CD4-positive, alpha-beta memory T cell (primary cell): ENCODE results near the gene CD86. TPM values are rescaled to one million over a fixed set of nuclear protein-coding genes. Genes with fewer than 3 reads are reported as not detected.

Experiments used
- CTCF ChIA-PET: fragments of 350-600 bp; sonication (Branson Sonifier 250); formaldehyde crosslinking; loops from one replicate; lab custom pipeline; 2021; ENCODE audit warnings: inconsistent platforms; ENCODE audit not compliant: partially characterized antibody; lab: Charles Lee
- POLR2A ChIA-PET: fragments of 350-600 bp; sonication (Branson Sonifier 250); formaldehyde crosslinking; loops from one replicate; lab custom pipeline; 2021; ENCODE audit not compliant: partially characterized antibody; lab: Charles Lee
- DNase-seq, 5 donors: peaks; one replicate each; pipeline versions ENCODE4 v3.0.0 to v3.0.0-alpha.2; 2020 to 2022; ENCODE audit warnings: mixed read lengths in 1 of 5
- H3K27ac ChIP-seq: one replicate; pipeline ENCODE4 v1.7.0; 2013; ENCODE audit warnings: low read depth, low read length
- H3K27me3 ChIP-seq: 2 replicates; pipeline ENCODE4 v1.7.0; 2013; ENCODE audit warnings: mild to moderate bottlenecking, low read length, moderate library complexity; ENCODE audit not compliant: insufficient read depth
- H3K36me3 ChIP-seq: 2 replicates; pipeline ENCODE4 v1.7.0; 2013; ENCODE audit warnings: mild to moderate bottlenecking, low read length, moderate library complexity; ENCODE audit not compliant: insufficient read depth
- H3K4me1 ChIP-seq: 2 replicates; pipeline ENCODE4 v1.7.0; 2013; ENCODE audit warnings: mild to moderate bottlenecking, low read length, moderate library complexity; ENCODE audit not compliant: insufficient read depth
- H3K4me3 ChIP-seq, 2 donors: one replicate each; pipeline ENCODE4 v1.7.0; 2013; ENCODE audit warnings: low read length in 2 of 2, mild to moderate bottlenecking in 1 of 2
- H3K9me3 ChIP-seq, 2 donors: one replicate each; pipeline ENCODE4 v1.7.0; 2013; ENCODE audit warnings: low read length in 2 of 2, control low read depth in 1 of 2; ENCODE audit not compliant: control insufficient read depth in 1 of 2
- H3K27ac Mint-ChIP-seq, 7 donors: one replicate each; pipeline ENCODE4 v1.8.0; 2020 to 2021; ENCODE audit warnings: mixed read lengths in 7 of 7, mild to moderate bottlenecking in 6 of 7, inconsistent platforms in 3 of 7, moderate library complexity in 3 of 7
- H3K27me3 Mint-ChIP-seq, 2 donors: one replicate each; pipeline ENCODE4 v1.8.0; 2020 to 2021; ENCODE audit warnings: mixed read lengths in 2 of 2
- H3K36me3 Mint-ChIP-seq, 2 donors: one replicate each; pipeline ENCODE4 v1.8.0; 2020 to 2021; ENCODE audit warnings: mixed read lengths in 2 of 2, inconsistent platforms in 1 of 2, mild to moderate bottlenecking in 1 of 2
- H3K4me1 Mint-ChIP-seq, 4 donors: one replicate each; pipeline ENCODE4 v1.8.0; 2020 to 2021; ENCODE audit warnings: mixed read lengths in 4 of 4, mild to moderate bottlenecking in 1 of 4
- H3K4me3 Mint-ChIP-seq, 8 donors: one replicate each; pipeline ENCODE4 v1.8.0; 2020 to 2021; ENCODE audit warnings: mixed read lengths in 8 of 8, mild to moderate bottlenecking in 7 of 8, moderate library complexity in 6 of 8, inconsistent platforms in 3 of 8
- H3K9me3 Mint-ChIP-seq, 8 donors: one replicate each; pipeline ENCODE4 v1.8.0; 2020 to 2021; ENCODE audit warnings: mixed read lengths in 8 of 8, mild to moderate bottlenecking in 5 of 8, inconsistent platforms in 3 of 8, moderate library complexity in 1 of 8
- intact Hi-C: fragments of 100-400 bp; cut with micrococcal nuclease; formaldehyde crosslinking; loops from one replicate; pipeline ENCODE4 v1.15.1; 2023
- polyA plus RNA-seq, 2 donors: library from polyadenylated mRNA; unstranded; fragments of 300-500 nt; fragmentation: Illumina TruSeq; gene quantifications; one replicate each; pipeline ENCODE4 v1.2.3, GENCODE V29; 2021
- total RNA-seq, 2 experiments: library from RNA; stranded (reverse); gene quantifications; one replicate each; pipeline ENCODE4 v1.2.3, GENCODE V29; 2021

The CD86 gene
- total and polyA plus RNA-seq, 4 experiments from 2014 or later: 0.31 to 1.8 (median 0.90) TPM

GRCh38 chr3:122107171-122107570 is 52.0 kb downstream of the CD86 start:
- no peak for DNase-seq
- Mint-ChIP-seq H3K27me3 (peaks cover 2 to 8% of the 10 kb centered on the region in 2 donors), H3K4me3 (no peak overlapping the region), H3K9me3 (no peaks in the 10 kb centered on the region), H3K4me1 (peaks cover 0 to 5% (median under 1%) of the 10 kb centered on the region in 4 donors), H3K36me3 (no peaks in the 10 kb centered on the region), H3K27ac (no peak overlapping the region)
- H3K4me3 ChIP-seq: no peak overlapping the region
- H3K4me1 ChIP-seq: no peaks in the 10 kb centered on the region
- ChIA-PET POLR2A (no interaction called here), CTCF (no interaction called here)
- H3K36me3 ChIP-seq: no peaks in the 10 kb centered on the region
- no peaks in the 10 kb centered on the region for H3K27me3 ChIP-seq
- no peak overlapping the region for H3K27ac ChIP-seq
- intact Hi-C loops: no loop called here
- H3K9me3 ChIP-seq: no peaks in the 10 kb centered on the region

- CTCF ChIA-PET: interaction anchor here (1.9 kb wide), 1 partner anchor 11 kb away, joined by 7 read pairs; no protein-coding TSS in a partner anchor
- Mint-ChIP-seq H3K36me3 (no peaks in the 10 kb centered on the region), H3K27me3 (peaks cover 4 to 11% of the 10 kb centered on the region in 2 donors), H3K4me3 (no peak overlapping the region), H3K4me1 (no peaks in the 10 kb centered on the region), H3K9me3 (peaks cover 0 to 2% (median 0%) of the 10 kb centered on the region in 8 donors), H3K27ac (no peak overlapping the region)
- H3K36me3 ChIP-seq: no peaks in the 10 kb centered on the region
- no peak overlapping the region for H3K27ac ChIP-seq
- DNase-seq: no peak
- H3K4me1 ChIP-seq: no peaks in the 10 kb centered on the region
- intact Hi-C loops: no loop called here
- H3K27me3 ChIP-seq: no peaks in the 10 kb centered on the region
- no peak overlapping the region for H3K4me3 ChIP-seq
- no peaks in the 10 kb centered on the region for H3K9me3 ChIP-seq
- POLR2A ChIA-PET: no interaction called here
These were observed 56.8 kb downstream of the CD86 start for GRCh38 chr3:122111974-122112373.

GRCh38 chr3:122112754-122113153 is 57.6 kb downstream of the CD86 start:
- Histone ChIP-seq H3K27ac (no peak overlapping the region), H3K9me3 (no peaks in the 10 kb centered on the region), H3K36me3 (no peaks in the 10 kb centered on the region), H3K4me3 (no peak overlapping the region), H3K27me3 (no peaks in the 10 kb centered on the region), H3K4me1 (no peaks in the 10 kb centered on the region)
- intact Hi-C loops: no loop called here
- peaks cover 4 to 11% of the 10 kb centered on the region in 2 donors for H3K27me3 Mint-ChIP-seq
- H3K27ac Mint-ChIP-seq: no peak overlapping the region
- ChIA-PET POLR2A (no interaction called here), CTCF (no interaction called here)
- peaks cover 0 to 2% (median 0%) of the 10 kb centered on the region in 8 donors for H3K9me3 Mint-ChIP-seq
- H3K36me3 Mint-ChIP-seq: no peaks in the 10 kb centered on the region
- DNase-seq: no peak
- no peak overlapping the region for H3K4me3 Mint-ChIP-seq
- H3K4me1 Mint-ChIP-seq: no peaks in the 10 kb centered on the region

- H3K9me3 Mint-ChIP-seq: peaks cover 0 to 11% (median 4%) of the 10 kb centered on the region in 8 donors
These were observed 68.7 kb downstream of the CD86 start for GRCh38 chr3:122123850-122124249.

GRCh38 chr3:122132949-122133540 is 77.9 kb downstream of the CD86 start:
- Histone ChIP-seq H3K27ac (no peak overlapping the region), H3K4me1 (no peaks in the 10 kb centered on the region), H3K4me3 (no peak overlapping the region), H3K9me3 (no peaks in the 10 kb centered on the region), H3K27me3 (no peaks in the 10 kb centered on the region), H3K36me3 (no peaks in the 10 kb centered on the region)
- Mint-ChIP-seq H3K9me3 (peaks cover 0 to 4% (median 0%) of the 10 kb centered on the region in 8 donors), H3K27me3 (peaks cover 3% of the 10 kb centered on the region in 2 donors), H3K36me3 (no peaks in the 10 kb centered on the region), H3K4me1 (no peaks in the 10 kb centered on the region), H3K4me3 (no peak overlapping the region), H3K27ac (no peak overlapping the region)
- ChIA-PET POLR2A (no interaction called here), CTCF (no interaction called here)
- intact Hi-C loops: no loop called here
- DNase-seq: no peak

More at GRCh38 chr3:122123850-122124249, 68.7 kb downstream of the CD86 start:
- H3K9me3 ChIP-seq: no peaks in the 10 kb centered on the region
- H3K4me1 Mint-ChIP-seq: no peaks in the 10 kb centered on the region
- peaks cover 4% of the 10 kb centered on the region for H3K27me3 ChIP-seq
- no peak overlapping the region for H3K4me3 Mint-ChIP-seq
- ChIA-PET CTCF (no interaction called here), POLR2A (no interaction called here)
- H3K4me3 ChIP-seq: no peak overlapping the region
- H3K36me3 ChIP-seq: no peaks in the 10 kb centered on the region
- intact Hi-C loops: no loop called here
- no peak overlapping the region for H3K27ac ChIP-seq
- no peak for DNase-seq
- no peaks in the 10 kb centered on the region for H3K36me3 Mint-ChIP-seq
- no peak overlapping the region for H3K27ac Mint-ChIP-seq
- H3K27me3 Mint-ChIP-seq: peaks cover 7 to 8% of the 10 kb centered on the region in 2 donors
- no peaks in the 10 kb centered on the region for H3K4me1 ChIP-seq

GRCh38 chr3:122146466-122146865 is 91.3 kb downstream of the CD86 start:
- Mint-ChIP-seq H3K9me3 (peaks cover 0 to 9% (median 3%) of the 10 kb centered on the region in 8 donors), H3K36me3 (no peaks in the 10 kb centered on the region), H3K27me3 (no peaks in the 10 kb centered on the region), H3K4me3 (no peak overlapping the region), H3K27ac (peak overlapping the region in 2 of 7 donors; percentile 22 to 54), H3K4me1 (peaks cover 0 to 5% (median 0%) of the 10 kb centered on the region in 4 donors)
- CTCF ChIA-PET: no interaction called here
- intact Hi-C loops: no loop called here
- no peak for DNase-seq
- no peak overlapping the region for H3K4me3 ChIP-seq
- no peaks in the 10 kb centered on the region for H3K27me3 ChIP-seq
- no peak overlapping the region for H3K27ac ChIP-seq
- no peaks in the 10 kb centered on the region for H3K4me1 ChIP-seq
- H3K9me3 ChIP-seq: no peaks in the 10 kb centered on the region
- no peaks in the 10 kb centered on the region for H3K36me3 ChIP-seq
- POLR2A ChIA-PET: no interaction called here

GRCh38 chr3:122148941-122149627 is 93.9 kb downstream of the CD86 start:
- Histone ChIP-seq H3K27ac (no peak overlapping the region), H3K4me1 (no peaks in the 10 kb centered on the region), H3K9me3 (peaks cover 0 to 4% of the 10 kb centered on the region in 2 donors), H3K4me3 (no peak overlapping the region), H3K27me3 (no peaks in the 10 kb centered on the region), H3K36me3 (no peaks in the 10 kb centered on the region)
- no peaks in the 10 kb centered on the region for H3K36me3 Mint-ChIP-seq
- H3K4me1 Mint-ChIP-seq: peaks cover 0 to 5% (median 0%) of the 10 kb centered on the region in 4 donors
- intact Hi-C loops: no loop called here
- H3K9me3 Mint-ChIP-seq: peaks cover 0 to 16% (median 7%) of the 10 kb centered on the region in 8 donors
- POLR2A ChIA-PET: no interaction called here
- no peak overlapping the region for H3K4me3 Mint-ChIP-seq
- H3K27ac Mint-ChIP-seq: no peak overlapping the region
- H3K27me3 Mint-ChIP-seq: no peaks in the 10 kb centered on the region
- CTCF ChIA-PET: no interaction called here
- no peak for DNase-seq
